GM12891 (cell line): ENCODE data around the gene FZR1.

Source experiments
- PAX5 ChIP-seq: IDR thresholded peaks from 2 replicates; pipeline ENCODE4 v1.6.1; 2011; ENCODE audit warnings: low read length, moderate library complexity, mild to moderate bottlenecking; ENCODE audit not compliant: insufficient read depth, severe bottlenecking
- POLR2A ChIP-seq: IDR thresholded peaks from 2 replicates; pipeline ENCODE4 v1.6.1; 2011; ENCODE audit warnings: low read depth, low read length, control low read depth
- POLR2AphosphoS5 ChIP-seq: IDR thresholded peaks from 2 replicates; pipeline ENCODE4 v1.6.1; 2011; ENCODE audit warnings: low read depth, low read length, control low read depth
- POU2F2 ChIP-seq: IDR thresholded peaks from 2 replicates; pipeline ENCODE4 v1.6.1; 2011; ENCODE audit warnings: low read depth, mild to moderate bottlenecking, control low read depth, low read length, moderate library complexity
- SPI1 ChIP-seq: IDR thresholded peaks from 2 replicates; pipeline ENCODE4 v1.6.1; 2011; ENCODE audit warnings: low read depth, low read length, control low read depth
- TAF1 ChIP-seq: IDR thresholded peaks from 2 replicates; pipeline ENCODE4 v1.6.1; 2011; ENCODE audit warnings: low read depth, low read length, control low read depth

- TF ChIP-seq POLR2AphosphoS5, result no peak
- no peak for TF ChIP-seq POLR2A
- TF ChIP-seq TAF1, result no peak
- no peak for TF ChIP-seq SPI1
- no peak for TF ChIP-seq POU2F2
- TF ChIP-seq PAX5, result no peak
Observed at GRCh38 chr19:3458229-3459088, 47.7 kb upstream of the FZR1 start.
